HG03575 (cell line): ENCODE measurements around the gene GFI1B.
"Not testable (repeated sequence)": the region's sequence is repeated elsewhere in the genome, so short reads cannot be mapped to it uniquely, and the experiment has no call there.

Experiments
- ATAC-seq: cut with Tn5 transposase; IDR thresholded peaks from one replicate; pipeline ENCODE4 v1.9.1; 2021; ENCODE audit not compliant: unreplicated experiment, insufficient number of reproducible peaks, low FRiP score; ENCODE audit errors: extremely low read depth

Gene GFI1B

DNA sequence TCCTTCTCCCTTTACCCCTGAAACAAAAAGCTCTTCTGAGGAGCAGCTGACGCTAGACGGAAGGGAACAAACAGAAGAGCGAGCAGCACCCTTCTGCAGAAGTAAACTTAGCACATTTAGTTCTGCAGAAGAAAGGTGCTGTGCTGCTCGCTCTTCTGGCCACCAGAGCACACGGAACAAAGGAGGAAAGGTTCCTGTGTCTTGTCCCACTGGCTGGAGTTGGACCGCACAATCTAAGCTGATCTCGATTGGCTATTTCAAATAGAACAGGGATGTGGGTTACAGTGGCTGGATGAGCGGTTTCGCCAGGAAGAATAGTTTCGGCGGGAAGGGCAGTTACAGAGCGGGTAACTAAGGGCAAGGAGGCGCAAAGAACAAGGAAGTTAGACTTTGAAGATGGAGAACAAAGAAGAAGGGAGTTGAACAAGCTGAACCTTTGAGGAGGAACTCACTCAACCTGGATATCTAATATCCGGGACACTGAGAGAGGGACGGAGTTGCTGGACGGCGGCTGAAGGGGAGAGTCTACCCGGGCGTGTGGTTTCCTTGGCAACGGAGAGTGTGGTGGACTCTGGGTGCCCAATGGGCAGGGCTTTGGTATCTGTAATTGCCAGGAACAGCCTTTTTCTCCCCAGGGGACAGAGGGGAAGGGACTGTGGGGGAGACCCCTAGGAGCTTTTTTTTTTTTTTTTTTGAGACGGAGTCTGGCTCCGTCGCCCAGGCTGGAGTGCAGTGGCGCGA lies 59.5 kb downstream of the GFI1B start:
- ATAC-seq: no peak

DNA sequence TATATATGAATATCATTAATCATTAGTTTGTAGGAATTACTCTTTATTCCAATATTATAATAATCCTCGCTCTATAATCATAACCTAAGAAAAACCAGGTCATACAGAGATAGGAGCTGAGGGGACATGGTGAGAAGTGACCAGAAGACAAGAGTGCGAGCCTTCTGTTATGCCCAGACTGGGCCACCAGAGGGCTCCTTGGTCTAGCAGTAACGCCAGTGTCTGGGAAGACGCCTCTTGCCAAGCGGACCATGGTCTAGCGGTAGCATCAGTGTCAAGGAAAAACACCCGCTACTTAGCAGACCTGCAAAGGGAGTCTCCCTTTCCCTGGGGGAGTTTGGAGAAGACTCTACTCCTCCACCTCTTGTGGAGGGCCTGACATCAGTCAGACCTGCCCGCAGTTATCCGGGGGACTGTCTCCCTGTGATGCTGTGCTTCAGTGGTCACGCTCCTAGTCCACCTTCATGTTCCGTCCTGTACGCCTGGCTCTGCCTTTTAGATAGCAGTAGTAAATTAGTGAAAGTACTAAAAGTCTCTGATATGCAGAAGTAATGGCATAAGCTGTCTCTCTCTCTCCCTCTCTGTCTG lies 62.5 kb downstream of the GFI1B start:
- not testable (repeated sequence) for ATAC-seq
